Karpas-422 (cell line): ENCODE results near the gene SOHLH1. TPM values are rescaled to one million over a fixed set of nuclear protein-coding genes. Genes with fewer than 3 reads are reported as not detected.

ENCODE experiments used
- DNase-seq: peaks from one replicate; pipeline ENCODE4 v3.0.0-alpha.2; 2015
- H2AFZ ChIP-seq: fragments of 200-600 bp; sonication (generic); 2 replicates; pipeline ENCODE4 v1.6.1; 2014; ENCODE audit warnings: antibody characterized with exemption, low read length, mixed read lengths
- H3K27ac ChIP-seq: fragments of 200-600 bp; sonication (generic); 2 replicates; pipeline ENCODE4 v1.5.1; 2014; ENCODE audit warnings: mild to moderate bottlenecking, low read length, moderate library complexity
- H3K27me3 ChIP-seq: fragments of 200-600 bp; sonication (generic); 2 replicates; pipeline ENCODE4 v1.6.1; 2014; ENCODE audit warnings: low read length, mixed read lengths
- H3K36me3 ChIP-seq: fragments of 200-600 bp; sonication (generic); 2 replicates; pipeline ENCODE4 v1.6.1; 2014; ENCODE audit warnings: low read length, mixed read lengths; ENCODE audit not compliant: insufficient read depth
- H3K4me1 ChIP-seq: fragments of 200-600 bp; sonication (generic); 2 replicates; pipeline ENCODE4 v1.6.1; 2014; ENCODE audit warnings: mild to moderate bottlenecking, low read length, mixed read lengths
- H3K4me2 ChIP-seq: fragments of 200-600 bp; sonication (generic); 2 replicates; pipeline ENCODE4 v1.6.1; 2014; ENCODE audit warnings: low read length, low read depth, mild to moderate bottlenecking; ENCODE audit not compliant: poor library complexity, severe bottlenecking
- H3K4me3 ChIP-seq: fragments of 200-600 bp; sonication (generic); 2 replicates; pipeline ENCODE4 v1.5.1; 2014; ENCODE audit warnings: mild to moderate bottlenecking, antibody characterized with exemption, low read length, mixed read lengths
- H3K79me2 ChIP-seq: fragments of 200-600 bp; sonication (generic); 2 replicates; pipeline ENCODE4 v1.6.1; 2014; ENCODE audit warnings: mild to moderate bottlenecking, low read length, mixed read lengths
- H3K9ac ChIP-seq: fragments of 200-600 bp; sonication (generic); 2 replicates; pipeline ENCODE4 v1.6.0; 2014; ENCODE audit warnings: low read length
- H3K9me2 ChIP-seq: fragments of 200-600 bp; sonication (generic), shearing (Covaris generic); replicated peaks from 2 replicates; pipeline ENCODE4 v1.6.0; 2014; ENCODE audit warnings: mild to moderate bottlenecking, low read length, moderate library complexity; ENCODE audit not compliant: insufficient read depth
- H3K9me3 ChIP-seq: fragments of 300-700, 200-600 bp; sonication (generic); 2 replicates; pipeline ENCODE4 v1.6.1; 2014; ENCODE audit warnings: low read length, mixed read lengths
- H4K20me1 ChIP-seq: fragments of 200-600 bp; sonication (generic); 2 replicates; pipeline ENCODE4 v1.6.1; 2014; ENCODE audit warnings: mild to moderate bottlenecking, antibody characterized with exemption, low read length, low read depth; ENCODE audit not compliant: insufficient read depth
- total RNA-seq: library from RNA; depleted of rRNA; stranded (reverse); fragments of >200 nt; shearing (Covaris generic); gene quantifications from 2 replicates; pipeline ENCODE4 v1.2.3, GENCODE V29; 2014; ENCODE audit warnings: low replicate concordance; rRNA removed

The SOHLH1 gene, protein sequence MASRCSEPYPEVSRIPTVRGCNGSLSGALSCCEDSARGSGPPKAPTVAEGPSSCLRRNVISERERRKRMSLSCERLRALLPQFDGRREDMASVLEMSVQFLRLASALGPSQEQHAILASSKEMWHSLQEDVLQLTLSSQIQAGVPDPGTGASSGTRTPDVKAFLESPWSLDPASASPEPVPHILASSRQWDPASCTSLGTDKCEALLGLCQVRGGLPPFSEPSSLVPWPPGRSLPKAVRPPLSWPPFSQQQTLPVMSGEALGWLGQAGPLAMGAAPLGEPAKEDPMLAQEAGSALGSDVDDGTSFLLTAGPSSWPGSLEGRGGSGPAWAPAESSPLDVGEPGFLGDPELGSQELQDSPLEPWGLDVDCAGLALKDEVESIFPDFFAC
- total RNA-seq: not detected in 2 replicates

- no peaks in the 10 kb centered on the region for H3K4me1 ChIP-seq
- H3K27me3 ChIP-seq: no peaks in the 10 kb centered on the region
- no peaks in the 10 kb centered on the region for H3K79me2 ChIP-seq
- no peak for DNase-seq
- no peaks in the 10 kb centered on the region for H3K9me3 ChIP-seq
- no peak within 1 kb of the TSS for H3K4me2 ChIP-seq
- no peak within 1 kb of the TSS for H3K27ac ChIP-seq
- no peaks in the 10 kb centered on the region for H3K9me2 ChIP-seq
- H4K20me1 ChIP-seq: no peaks in the 10 kb centered on the region
- no peak within 1 kb of the TSS for H3K4me3 ChIP-seq
- no peak within 1 kb of the TSS for H3K9ac ChIP-seq
- no peaks in the 10 kb centered on the region for H3K36me3 ChIP-seq
- no peak within 1 kb of the TSS for H2AFZ ChIP-seq
Observed at GRCh38 chr9:135699440-135699839, at the start of gene SOHLH1. TSS of gene SOHLH1 (minus strand) at chr9:135699481. CDS start at chr9:135699467, 14 bp downstream.

- H3K36me3 ChIP-seq: no peaks in the 10 kb centered on the region
- no peaks in the 10 kb centered on the region for H3K27me3 ChIP-seq
- no peaks in the 10 kb centered on the region for H3K79me2 ChIP-seq
- H3K9me3 ChIP-seq: no peaks in the 10 kb centered on the region
- no peak overlapping the region for H2AFZ ChIP-seq
- H3K9me2 ChIP-seq: no peaks in the 10 kb centered on the region
- no peak for DNase-seq
- no peak overlapping the region for H3K4me3 ChIP-seq
- H4K20me1 ChIP-seq: no peaks in the 10 kb centered on the region
- H3K4me1 ChIP-seq: no peaks in the 10 kb centered on the region
- no peak overlapping the region for H3K4me2 ChIP-seq
- H3K9ac ChIP-seq: no peak overlapping the region
- no peak overlapping the region for H3K27ac ChIP-seq
Observed at GRCh38 chr9:135748676-135749075, 49.4 kb upstream of the SOHLH1 start.

GRCh38 chr9:135747311-135747710, 48.0 kb upstream of the SOHLH1 start:
- H3K4me1 ChIP-seq: no peaks in the 10 kb centered on the region
- no peak for DNase-seq
- no peaks in the 10 kb centered on the region for H3K9me3 ChIP-seq
- no peak overlapping the region for H3K27ac ChIP-seq
- no peak overlapping the region for H3K4me2 ChIP-seq
- H3K9me2 ChIP-seq: no peaks in the 10 kb centered on the region
- no peak overlapping the region for H3K4me3 ChIP-seq
- H3K79me2 ChIP-seq: no peaks in the 10 kb centered on the region
- H2AFZ ChIP-seq: no peak overlapping the region
- no peaks in the 10 kb centered on the region for H4K20me1 ChIP-seq
- no peak overlapping the region for H3K9ac ChIP-seq
- no peaks in the 10 kb centered on the region for H3K27me3 ChIP-seq
- no peaks in the 10 kb centered on the region for H3K36me3 ChIP-seq

- DNase-seq: no peak
- Histone ChIP-seq H2AFZ (no peak overlapping the region), H3K36me3 (no peaks in the 10 kb centered on the region), H4K20me1 (no peaks in the 10 kb centered on the region), H3K4me1 (no peaks in the 10 kb centered on the region), H3K9ac (no peak overlapping the region), H3K4me2 (no peak overlapping the region), H3K9me2 (no peaks in the 10 kb centered on the region), H3K4me3 (no peak overlapping the region), H3K27me3 (no peaks in the 10 kb centered on the region), H3K9me3 (no peaks in the 10 kb centered on the region), H3K27ac (no peak overlapping the region), H3K79me2 (no peaks in the 10 kb centered on the region)
Observed at GRCh38 chr9:135746565-135746964, 47.3 kb upstream of the SOHLH1 start.

DNA sequence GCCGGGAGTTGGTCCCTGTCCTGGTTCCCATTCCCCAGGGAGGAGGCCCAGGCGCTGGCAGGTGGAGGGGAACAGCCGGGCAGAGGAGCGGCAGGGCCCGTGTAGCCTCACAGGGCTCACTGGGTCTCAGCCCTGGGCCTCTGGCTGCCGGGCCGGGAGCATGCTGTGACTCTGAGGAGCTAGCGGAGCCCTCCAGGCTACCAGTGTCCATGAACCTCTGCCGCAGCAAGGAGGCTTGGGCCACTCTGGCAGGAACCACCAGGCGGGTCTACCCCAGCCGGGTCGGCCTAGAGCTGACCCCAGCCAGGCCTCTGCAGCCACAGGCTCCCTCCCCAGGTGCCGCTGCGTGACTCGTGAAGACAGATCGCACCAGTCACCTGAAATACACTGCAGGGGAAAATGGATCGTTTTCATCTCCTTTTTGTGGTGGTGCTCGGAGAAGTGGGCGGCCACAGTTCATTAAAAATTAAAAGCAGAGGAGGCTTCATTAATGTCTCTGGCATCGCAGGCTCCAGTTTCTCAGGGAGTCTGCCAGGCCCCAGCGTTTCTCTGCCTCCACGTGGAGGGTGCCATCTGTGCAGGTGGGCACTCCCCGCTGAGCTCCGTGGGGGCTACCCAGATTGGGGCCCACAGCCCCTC, 46.5 kb upstream of the SOHLH1 start:
- Histone ChIP-seq H2AFZ (no peak overlapping the region), H4K20me1 (no peaks in the 10 kb centered on the region), H3K9me2 (no peaks in the 10 kb centered on the region), H3K4me2 (no peak overlapping the region), H3K4me1 (no peaks in the 10 kb centered on the region), H3K9me3 (no peaks in the 10 kb centered on the region), H3K9ac (no peak overlapping the region), H3K36me3 (no peaks in the 10 kb centered on the region), H3K4me3 (no peak overlapping the region), H3K79me2 (no peaks in the 10 kb centered on the region), H3K27me3 (no peaks in the 10 kb centered on the region), H3K27ac (no peak overlapping the region)
- no peak for DNase-seq

- H2AFZ ChIP-seq: no peak overlapping the region
- H3K9me3 ChIP-seq: no peaks in the 10 kb centered on the region
- H3K36me3 ChIP-seq: no peaks in the 10 kb centered on the region
- no peak for DNase-seq
- H3K9me2 ChIP-seq: no peaks in the 10 kb centered on the region
- H3K9ac ChIP-seq: no peak overlapping the region
- H3K79me2 ChIP-seq: no peaks in the 10 kb centered on the region
- no peaks in the 10 kb centered on the region for H4K20me1 ChIP-seq
- no peaks in the 10 kb centered on the region for H3K27me3 ChIP-seq
- H3K4me2 ChIP-seq: no peak overlapping the region
- no peak overlapping the region for H3K27ac ChIP-seq
- no peak overlapping the region for H3K4me3 ChIP-seq
- no peaks in the 10 kb centered on the region for H3K4me1 ChIP-seq
Observed at GRCh38 chr9:135745189-135745588, 45.9 kb upstream of the SOHLH1 start.

DNA sequence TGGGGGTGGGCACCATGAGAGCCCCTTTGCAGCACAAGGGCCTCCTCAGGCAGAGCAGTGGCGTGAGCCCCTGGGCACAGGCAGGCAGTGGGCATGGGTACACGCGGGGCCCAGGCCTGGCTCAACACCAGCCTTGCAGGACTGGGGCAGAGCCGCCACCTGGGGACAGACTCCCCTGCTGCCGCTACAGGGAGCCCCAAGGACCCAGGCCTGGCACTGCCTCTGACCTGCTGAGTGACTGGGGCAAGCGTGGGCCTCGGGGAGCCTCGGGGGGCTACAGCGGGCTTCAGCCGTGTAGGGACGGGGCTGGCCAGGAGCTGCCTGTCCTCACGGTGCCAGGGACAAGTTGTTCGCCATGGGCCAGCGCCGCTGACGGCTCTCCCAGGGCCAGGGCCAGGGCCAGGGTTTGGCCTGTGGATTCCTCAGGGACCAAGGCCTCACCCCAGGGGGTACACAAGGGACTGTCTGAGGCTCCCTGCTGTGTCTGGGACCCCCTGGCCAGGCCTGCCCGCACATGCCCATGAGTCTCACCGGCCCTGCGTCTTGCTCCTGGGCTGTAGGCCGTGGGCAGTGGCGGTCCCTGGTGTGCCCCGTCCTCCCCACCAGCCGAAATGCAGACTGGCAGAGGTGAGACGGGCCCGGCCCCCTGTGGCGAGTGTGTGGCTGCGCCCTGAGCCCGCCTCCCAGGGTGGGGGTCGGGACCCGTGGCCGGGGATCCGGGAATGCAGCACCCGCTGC, 45.2 kb upstream of the SOHLH1 start:
- H3K27me3 ChIP-seq: no peaks in the 10 kb centered on the region
- H3K79me2 ChIP-seq: no peaks in the 10 kb centered on the region
- no peak overlapping the region for H3K4me2 ChIP-seq
- DNase-seq: no peak
- no peaks in the 10 kb centered on the region for H3K36me3 ChIP-seq
- no peak overlapping the region for H2AFZ ChIP-seq
- H3K27ac ChIP-seq: no peak overlapping the region
- H3K9me3 ChIP-seq: no peaks in the 10 kb centered on the region
- H3K4me3 ChIP-seq: no peak overlapping the region
- no peak overlapping the region for H3K9ac ChIP-seq
- no peaks in the 10 kb centered on the region for H4K20me1 ChIP-seq
- no peaks in the 10 kb centered on the region for H3K4me1 ChIP-seq
- H3K9me2 ChIP-seq: no peaks in the 10 kb centered on the region
